ENCODE data around the gene HS6ST3. TPM values are rescaled to one million over a fixed set of nuclear protein-coding genes. Genes with fewer than 3 reads are reported as not detected.

Gene HS6ST3
- total RNA-seq (2022; extraction: Qiagen RNA extraction; ENCODE audit: low read depth), result not detected in 5 replicates

DNA sequence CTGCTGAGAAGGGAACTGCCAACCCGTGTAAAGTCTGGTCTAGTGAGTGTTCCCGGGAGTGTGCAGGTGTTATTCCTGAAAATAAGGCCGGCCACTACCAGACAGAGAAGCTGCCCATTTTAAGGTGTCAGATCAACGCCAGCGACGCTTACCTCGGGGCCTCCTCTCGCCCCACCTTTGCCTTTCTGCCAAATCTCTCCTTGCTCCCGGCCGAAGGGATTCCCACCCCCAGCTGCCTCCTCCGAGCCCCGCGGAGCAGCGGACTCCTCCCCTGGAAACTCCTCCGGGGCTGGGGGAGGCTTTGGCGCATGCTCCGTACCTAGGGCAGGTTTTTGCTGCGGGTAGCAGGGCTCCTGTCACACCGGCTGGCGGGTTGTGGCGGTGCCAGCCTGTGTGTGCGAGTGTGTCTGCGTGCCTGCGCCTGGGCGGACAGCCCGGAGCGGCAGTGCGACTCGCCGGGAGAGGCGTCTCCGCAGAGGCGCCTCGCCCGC lies at the start of gene HS6ST3:
Gene HS6ST3, plus strand, starts transcription at position 359 of the 491 bp plus-strand sequence.

GRCh38 chr13:96053003-96053703 lies 36.8 kb upstream of the HS6ST3 start, which contains the start of gene UGGT2:
TSS of gene UGGT2 (minus strand) at chr13:96053401. CDS start at chr13:96053312, 89 bp downstream.

Other genes with a start within 250 kb of the HS6ST3 start
- 8.3 to 11.3 TPM (median 9.7 TPM) in 5 replicates for gene UGGT2, start 36.7 kb upstream of the HS6ST3 start, total RNA-seq (2022; extraction: Qiagen RNA extraction; ENCODE audit: low read depth)

Data from A549 treated with GW870086 at 1 μM for 4 hours (cell line).